NK-92 (cell line): ENCODE measurements around the gene PUM2.
"Not testable (repeated sequence)": the region's sequence is repeated elsewhere in the genome, so short reads cannot be mapped to it uniquely, and the experiment has no call there.

Source experiments
- DNase-seq: peaks from one replicate; lab custom pipeline; 2025; ENCODE audit not compliant: unreplicated experiment; lab: John Stamatoyannopoulos, UW

PUM2 gene

GRCh38 chr2:20350753-20351554 lies at the start of gene PUM2:
TSS of gene PUM2 (minus strand) at chr2:20350844. CDS start at chr2:20327360, 23,484 bp downstream.
- peak; percentile 75 for DNase-seq

DNA sequence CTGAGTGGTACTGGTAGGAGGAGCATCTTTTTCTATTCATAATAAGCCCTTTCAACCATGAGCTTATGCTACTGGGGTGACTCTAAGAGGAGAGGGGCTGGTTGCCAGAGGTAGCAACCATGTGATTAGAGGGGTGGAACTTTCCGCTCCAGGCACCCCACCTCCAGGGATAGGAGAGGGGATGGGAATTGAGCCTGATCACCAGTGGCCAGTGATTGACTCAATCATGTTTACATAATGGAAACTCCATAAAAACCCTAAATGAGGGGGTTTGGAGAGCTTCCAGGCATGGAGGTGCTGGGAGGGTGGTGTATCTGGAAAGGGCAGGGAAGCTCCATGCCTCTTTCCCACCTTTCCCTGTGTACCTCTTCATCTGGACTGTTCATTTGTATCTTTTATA lies 49.7 kb upstream of the PUM2 start:
- no peak for DNase-seq

DNA sequence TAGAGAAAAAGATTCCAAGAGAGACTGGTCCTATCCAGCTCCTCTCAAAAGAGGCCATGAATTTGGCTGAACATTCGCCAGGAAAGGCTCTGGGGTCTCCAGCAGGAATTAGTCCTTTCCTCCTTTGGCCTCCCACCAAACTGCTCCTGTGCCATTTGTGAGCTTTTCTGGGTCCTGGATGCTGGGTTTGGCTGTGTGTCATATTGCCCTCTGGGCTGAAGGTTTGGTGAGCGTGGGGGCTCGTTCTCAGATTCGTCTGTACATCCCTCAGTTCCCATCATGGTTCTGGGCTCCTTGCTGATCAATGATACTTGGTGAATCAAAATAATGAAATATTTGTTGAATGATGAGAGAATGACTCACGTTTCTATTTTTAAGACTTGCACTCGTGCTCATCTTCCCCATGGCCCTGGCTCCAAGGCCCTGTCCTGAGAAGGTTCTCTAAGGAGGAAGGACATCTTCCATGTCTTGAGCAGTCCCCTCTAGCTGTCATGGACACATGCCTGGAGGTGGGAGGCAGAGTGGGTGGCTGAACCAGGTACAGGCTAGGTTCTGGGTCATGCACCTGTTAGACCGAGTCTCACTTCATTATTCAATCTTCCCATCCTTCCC lies 48.4 kb upstream of the PUM2 start:
- no peak for DNase-seq

- DNase-seq, result no peak
Observed at GRCh38 chr2:20397811-20398447, 47.3 kb upstream of the PUM2 start.

DNA sequence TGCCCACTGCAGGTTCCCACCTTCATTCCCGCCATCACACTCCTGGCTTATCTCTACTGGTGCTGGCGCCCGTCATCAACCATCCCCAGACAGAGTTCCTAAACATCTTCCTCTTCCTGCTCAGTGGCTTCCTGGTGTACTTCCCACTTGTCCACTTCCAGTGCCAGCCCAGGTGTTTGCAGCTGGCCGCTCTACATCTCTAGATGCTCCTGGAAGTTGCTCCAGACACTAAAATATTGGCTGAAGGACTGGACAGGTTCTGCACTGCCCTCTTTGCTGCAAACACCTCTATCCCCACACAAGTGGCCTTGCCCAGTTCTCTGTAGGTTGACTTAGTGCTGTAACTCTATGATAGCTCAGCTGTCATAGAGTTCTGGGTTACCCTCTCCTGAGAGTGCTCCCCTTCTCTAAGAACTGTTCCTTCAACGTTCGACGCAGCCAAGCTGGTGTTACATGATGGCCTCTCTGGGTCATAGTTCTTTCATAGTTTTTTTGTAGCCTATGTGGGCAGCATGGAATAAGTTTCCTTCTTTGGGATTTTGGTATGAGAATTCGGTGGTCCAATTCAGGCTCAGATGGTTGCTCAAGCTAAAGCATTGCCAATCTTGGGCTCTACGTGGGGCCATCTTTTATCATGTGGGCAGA lies 45.8 kb upstream of the PUM2 start:
- DNase-seq, result no peak

DNA sequence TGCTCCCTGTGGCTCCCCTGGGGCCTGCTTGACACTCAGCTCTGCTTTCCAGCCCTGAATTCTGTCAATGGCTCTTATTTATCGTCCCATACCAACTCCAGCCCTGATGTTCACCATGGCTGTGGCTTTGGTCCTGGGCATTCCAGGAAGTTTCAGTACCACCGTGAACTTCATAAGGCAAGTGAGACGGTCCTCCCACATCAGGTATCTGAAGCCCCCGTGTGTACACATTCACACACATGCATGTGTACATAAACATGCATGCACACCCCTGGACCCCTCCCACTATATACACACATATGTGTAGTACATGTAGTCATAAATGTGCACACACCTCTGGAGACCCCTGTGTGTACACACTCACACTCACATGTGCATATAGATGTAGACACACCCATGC lies 43.3 kb upstream of the PUM2 start:
- no peak for DNase-seq

DNA sequence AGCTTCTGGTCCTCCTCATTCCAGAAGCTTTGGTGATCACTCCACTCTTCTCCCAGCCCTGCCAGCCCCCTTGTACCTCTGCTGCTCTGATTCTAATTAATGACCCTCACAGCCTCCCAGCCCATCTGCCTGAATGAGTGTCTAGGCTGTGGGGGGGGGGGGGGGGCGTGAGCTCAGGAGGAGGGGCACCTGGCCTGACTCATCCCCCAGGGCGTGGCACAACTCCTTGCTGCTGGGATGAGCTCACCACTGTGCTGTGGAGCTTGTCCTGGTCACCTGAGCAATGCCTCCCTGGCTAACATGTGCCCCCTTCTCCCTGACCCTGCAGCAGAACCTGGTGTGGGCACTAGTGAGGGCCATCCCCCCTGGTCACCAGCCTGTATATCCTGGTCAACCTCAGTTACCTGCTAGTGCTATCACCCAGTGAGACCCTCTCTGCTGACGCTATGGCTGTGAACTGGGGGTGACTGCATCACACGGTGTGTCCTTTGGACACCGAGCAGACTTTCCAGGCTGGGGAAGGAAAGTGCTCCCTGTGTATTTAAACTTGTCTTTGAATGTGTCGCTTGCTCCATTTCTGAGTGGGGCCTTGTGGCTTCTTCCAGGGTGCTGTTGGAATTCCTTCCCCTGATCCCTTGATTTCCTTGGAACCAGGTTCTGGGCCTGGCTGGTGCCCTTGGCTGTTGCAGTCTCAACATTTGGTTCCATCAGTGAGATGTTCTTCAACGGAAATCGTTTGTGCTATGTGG lies 41.5 kb upstream of the PUM2 start:
- no peak for DNase-seq

DNA sequence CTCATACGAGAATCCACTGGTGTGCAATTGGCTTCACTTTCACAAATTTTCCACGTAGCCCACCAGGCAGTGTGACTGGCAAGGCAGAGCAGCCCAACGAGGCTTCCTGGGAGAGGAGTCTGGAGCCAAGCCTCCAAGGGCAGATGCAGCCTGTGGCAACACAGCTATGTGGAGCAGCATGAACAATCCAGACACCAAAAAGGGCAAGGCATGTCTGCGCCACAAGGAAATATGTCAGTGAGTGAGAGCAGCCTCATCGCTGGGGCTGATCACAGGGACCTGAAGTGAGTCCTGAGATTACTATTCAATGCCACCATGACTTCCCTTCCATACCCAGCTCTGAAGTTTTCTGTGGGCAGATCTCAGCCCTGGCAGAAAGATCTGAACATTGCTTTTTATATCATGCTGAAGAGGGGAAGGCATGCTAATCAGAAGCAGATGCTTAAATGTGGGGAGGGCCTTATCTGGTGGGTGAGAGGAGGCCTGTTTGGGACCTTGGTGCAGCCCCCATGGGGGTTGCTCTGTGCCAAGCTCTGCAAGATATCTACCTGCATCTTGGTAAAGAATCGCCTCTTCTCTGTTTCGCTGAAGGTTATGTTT lies 40.0 kb upstream of the PUM2 start:
- no peak for DNase-seq

- no peak for DNase-seq
Observed at GRCh38 chr2:20384953-20385352, 34.3 kb upstream of the PUM2 start.

DNA sequence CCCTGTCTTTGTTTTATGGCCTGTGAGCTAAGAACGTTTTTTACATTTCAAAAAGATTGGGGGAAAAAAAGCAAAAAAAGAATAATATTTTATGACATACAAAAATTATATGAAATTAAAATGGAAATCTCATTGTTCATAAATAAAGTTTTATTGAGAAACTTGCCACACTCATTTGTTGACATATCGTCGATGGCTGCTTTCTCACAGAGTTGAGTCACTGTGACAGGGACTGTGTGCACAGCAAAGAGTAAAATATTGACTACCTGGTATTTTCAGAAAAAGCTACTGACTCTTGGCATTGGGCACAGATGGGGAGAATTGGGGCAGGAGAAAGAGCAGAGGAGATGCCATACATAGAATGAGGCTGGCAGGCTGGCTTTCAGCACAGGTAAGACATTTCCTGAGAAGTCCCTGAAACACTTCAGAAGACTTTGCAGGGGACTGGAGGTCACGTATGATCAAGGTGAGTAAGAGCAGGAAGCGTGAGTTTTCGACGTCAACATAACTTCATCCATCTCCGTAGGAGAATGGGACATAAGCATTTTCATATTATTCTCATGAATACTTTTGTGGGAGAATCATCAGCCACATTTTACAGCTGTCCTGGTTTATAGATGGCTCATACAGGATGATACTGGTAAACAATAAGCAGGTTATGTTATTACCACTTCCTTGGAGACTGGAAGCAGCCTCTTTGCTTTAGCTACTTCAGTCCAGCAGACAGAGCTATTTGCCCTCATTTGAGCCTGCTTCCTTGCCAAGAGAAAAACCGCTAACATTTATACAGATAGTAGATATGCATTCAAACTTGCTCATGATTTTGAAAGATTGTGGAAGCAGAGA lies 32.5 kb upstream of the PUM2 start:
- no peak for DNase-seq

DNA sequence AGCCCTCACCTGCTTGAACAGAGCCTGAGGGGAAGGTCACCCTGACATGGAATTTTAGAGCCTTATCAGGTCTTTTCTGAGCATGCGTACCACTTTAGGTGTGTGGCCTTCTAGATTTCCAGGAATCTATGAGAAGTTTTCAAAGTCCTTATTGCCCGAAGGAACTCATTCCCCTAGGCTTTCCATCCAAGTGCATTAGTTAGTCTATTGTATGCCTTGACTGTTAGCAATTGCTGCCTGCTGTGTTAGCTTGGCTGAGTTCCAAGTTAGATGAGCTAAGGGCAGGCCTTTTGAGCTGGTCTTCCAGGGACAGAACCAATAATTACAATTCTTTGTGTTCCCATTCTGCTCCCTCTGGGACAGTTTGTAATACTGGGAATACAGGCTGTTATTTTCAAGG lies 30.8 kb upstream of the PUM2 start:
- no peak for DNase-seq

GRCh38 chr2:20378891-20379519 lies 28.4 kb upstream of the PUM2 start:
- DNase-seq, result no peak

DNA sequence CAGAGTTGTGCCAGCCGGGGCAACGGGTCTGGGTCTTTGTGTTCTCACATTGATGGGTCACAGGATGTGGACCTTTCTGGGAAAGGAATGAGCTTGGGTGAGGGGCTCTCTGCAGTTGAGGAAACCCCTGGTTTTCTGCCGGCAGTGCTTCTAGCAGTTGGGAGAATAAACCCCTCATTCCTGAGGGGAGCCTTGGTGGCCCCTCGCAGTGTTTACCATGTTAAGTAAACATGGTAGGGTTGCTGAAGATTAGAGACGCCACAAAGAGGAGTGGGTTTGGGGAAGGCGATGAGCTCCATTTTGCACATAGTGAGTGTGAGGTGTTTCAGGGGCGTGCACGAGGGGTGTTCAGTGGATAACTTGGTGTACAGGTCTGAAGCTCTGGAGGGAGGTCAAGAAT lies 27.7 kb upstream of the PUM2 start:
- DNase-seq, result no peak

DNA sequence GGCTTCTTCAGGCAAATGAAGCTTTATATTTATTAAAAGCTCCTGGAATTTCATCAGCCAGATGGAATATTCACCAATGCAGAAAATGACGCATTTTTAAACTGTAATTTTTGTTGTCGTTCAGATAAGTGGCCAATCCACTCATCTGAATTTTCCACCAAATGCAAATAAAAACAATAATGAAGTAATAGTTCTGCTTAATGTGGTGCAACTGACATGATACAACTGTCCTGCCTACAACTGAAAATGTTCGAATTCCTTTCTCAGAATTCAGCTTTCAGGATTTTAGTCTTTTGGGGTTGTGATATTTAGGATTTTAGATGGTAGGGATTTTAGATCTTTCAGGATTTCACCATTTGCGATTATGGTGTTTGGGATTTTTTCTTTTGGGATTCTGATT lies 27.1 kb upstream of the PUM2 start:
- no peak for DNase-seq

DNA sequence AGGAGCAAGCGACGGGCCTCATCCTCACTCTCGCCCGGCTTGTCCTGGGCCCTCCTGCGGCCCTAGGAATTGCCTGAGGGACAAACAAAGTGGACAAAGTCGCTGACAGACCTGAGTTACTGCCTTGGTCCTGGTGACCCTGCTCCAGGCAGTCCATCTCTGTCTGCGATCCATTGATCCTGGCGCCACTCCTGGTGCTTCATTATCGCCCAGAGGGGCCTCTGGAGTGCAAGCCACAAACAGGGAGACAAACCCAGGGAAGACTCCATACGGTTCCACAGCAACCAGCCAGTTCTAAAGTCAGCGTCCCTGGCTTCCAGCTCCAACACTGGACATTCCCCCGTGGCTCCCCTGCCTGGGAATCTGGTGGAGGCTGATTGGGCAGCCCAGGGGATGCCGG lies 24.3 kb upstream of the PUM2 start:
- not testable (repeated sequence) for DNase-seq

DNA sequence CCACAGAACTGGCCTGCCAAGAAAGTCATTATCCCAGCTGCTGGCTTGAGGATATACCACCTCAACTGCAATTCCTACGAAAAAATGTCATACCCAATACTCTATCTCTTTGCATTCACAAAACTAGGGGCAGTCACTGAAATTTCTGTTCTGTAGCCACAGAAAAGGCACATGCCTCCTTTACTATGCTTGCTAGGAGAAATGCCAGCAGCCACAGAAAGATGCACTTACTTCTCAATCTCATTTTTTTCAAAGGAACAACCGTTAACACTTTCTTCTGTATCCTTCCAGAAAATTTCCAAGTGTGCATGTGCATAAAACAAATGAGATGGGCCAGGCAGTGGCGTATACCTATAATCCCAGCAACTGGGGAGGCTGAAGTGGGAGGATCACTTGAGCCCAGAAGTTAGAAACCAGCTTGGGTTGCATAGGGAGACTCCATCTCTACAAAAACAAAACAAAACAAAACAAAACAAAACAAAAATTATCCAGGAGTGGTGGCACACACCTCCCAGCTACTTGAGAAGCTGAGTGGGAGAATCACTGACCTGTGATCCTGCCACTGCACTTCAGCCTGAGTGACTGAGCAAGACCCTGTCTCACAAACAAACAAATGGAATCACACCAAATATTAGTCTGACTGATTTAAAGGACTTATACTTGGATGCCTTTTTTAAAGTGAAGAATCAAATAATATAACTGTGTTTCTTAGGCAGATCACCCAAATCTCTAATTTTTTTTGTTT lies 22.4 kb upstream of the PUM2 start:
- no peak for DNase-seq

GRCh38 chr2:20371323-20372025 lies 20.8 kb upstream of the PUM2 start:
- DNase-seq, result no peak

DNA sequence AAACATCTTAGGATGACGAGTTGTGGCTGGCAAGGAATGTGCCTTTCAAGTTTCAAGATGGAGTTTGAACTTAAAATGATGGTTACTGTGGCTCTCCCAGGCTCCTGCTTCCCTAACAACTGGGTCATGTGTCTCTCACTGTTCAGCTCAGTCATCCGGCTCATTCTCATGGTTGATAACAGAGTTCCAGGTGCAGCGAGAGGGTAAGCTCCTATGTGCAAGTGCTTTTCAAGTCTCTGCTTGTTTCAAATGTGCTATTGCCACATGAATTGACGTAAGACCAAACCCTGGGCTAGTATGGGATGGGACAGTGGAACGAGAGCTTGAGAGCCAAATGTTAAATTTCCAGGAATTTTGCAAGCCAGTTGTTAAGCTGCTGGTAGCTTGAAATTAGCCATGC lies 19.5 kb upstream of the PUM2 start:
- no peak for DNase-seq
